Neural cell (in vitro differentiated cells): Measurements from ENCODE around the gene ZBTB5. TPM values are rescaled to one million over a fixed set of nuclear protein-coding genes. Genes with fewer than 3 reads are reported as not detected.

Experiments
- H2AFZ ChIP-seq: fragments of 200-600, 300-800 bp; sonication (generic), shearing (Covaris generic); 2 replicates; pipeline ENCODE4 v1.6.0; 2014; ENCODE audit warnings: low read depth, mild to moderate bottlenecking, antibody characterized with exemption, low read length, moderate library complexity
- H3F3A ChIP-seq: fragments of 200-600 bp; shearing (Covaris generic); 2 replicates; pipeline ENCODE4 v1.6.1; 2016; ENCODE audit warnings: mild to moderate bottlenecking, moderate library complexity, mixed read lengths, antibody characterized with exemption, low read length; ENCODE audit not compliant: insufficient read depth, poor library complexity, severe bottlenecking
- H3K27ac ChIP-seq: fragments of 200-600, 300-800 bp; sonication (generic), shearing (Covaris generic); 2 replicates; pipeline ENCODE4 v1.5.1; 2014; ENCODE audit warnings: mild to moderate bottlenecking, low read length, moderate library complexity
- H3K27me3 ChIP-seq: fragments of 300-800, 200-600 bp; sonication (generic), shearing (Covaris generic); 2 replicates; pipeline ENCODE4 v1.6.0; 2014; ENCODE audit warnings: mild to moderate bottlenecking, low read depth, low read length, moderate library complexity; ENCODE audit not compliant: insufficient read depth
- H3K36me3 ChIP-seq: fragments of 300-800, 200-600 bp; sonication (generic), shearing (Covaris generic); 2 replicates; pipeline ENCODE4 v1.5.1; 2014; ENCODE audit warnings: mild to moderate bottlenecking, antibody characterized with exemption, low read length, moderate library complexity; ENCODE audit not compliant: insufficient read depth
- H3K4me2 ChIP-seq: fragments of 300-800, 200-600 bp; sonication (generic), shearing (Covaris generic); 2 replicates; pipeline ENCODE4 v1.6.0; 2014; ENCODE audit warnings: mild to moderate bottlenecking, low read length
- H3K4me3 ChIP-seq: fragments of 300-800, 200-600 bp; sonication (generic), shearing (Covaris generic); 2 replicates; pipeline ENCODE4 v1.5.1; 2014; ENCODE audit warnings: mild to moderate bottlenecking, low read length, moderate library complexity
- H3K79me2 ChIP-seq: fragments of 200-600 bp; shearing (Covaris generic); replicated peaks from 2 replicates; pipeline ENCODE4 v1.6.0; 2014; ENCODE audit warnings: mild to moderate bottlenecking, low read length, moderate library complexity; ENCODE audit not compliant: insufficient read depth
- H3K9ac ChIP-seq: fragments of 300-800, 200-600 bp; sonication (generic), shearing (Covaris generic); 2 replicates; pipeline ENCODE4 v1.6.1; 2016; ENCODE audit warnings: mild to moderate bottlenecking, low read length, mixed read lengths
- H3K9me2 ChIP-seq: fragments of 200-600 bp; shearing (Covaris generic); 2 replicates; pipeline ENCODE4 v1.6.1; 2016; ENCODE audit warnings: mild to moderate bottlenecking, low read length, mixed read lengths; ENCODE audit not compliant: insufficient read depth
- H3K9me3 ChIP-seq: fragments of 200-600, 300-800 bp; sonication (generic), shearing (Covaris generic); 2 replicates; pipeline ENCODE4 v1.6.1; 2016; ENCODE audit warnings: mild to moderate bottlenecking, mixed run types, low read length, moderate library complexity, mixed read lengths
- H4K20me1 ChIP-seq: fragments of 200-600 bp; shearing (Covaris generic); 2 replicates; pipeline ENCODE4 v1.6.1; 2016; ENCODE audit warnings: mild to moderate bottlenecking, mixed run types; ENCODE audit not compliant: insufficient read depth
- CTCF ChIP-seq: fragments of 450-650 bp; IDR thresholded peaks from 2 replicates; pipeline ENCODE4 v1.5.1; 2014; ENCODE audit warnings: antibody characterized with exemption, mild to moderate bottlenecking, moderate library complexity; ENCODE audit not compliant: poor library complexity, severe bottlenecking
- EP300 ChIP-seq: fragments of 450-650 bp; conservative IDR thresholded peaks from 2 replicates; pipeline ENCODE4 v1.6.1; 2014; ENCODE audit warnings: antibody characterized with exemption, mild to moderate bottlenecking, moderate library complexity; ENCODE audit not compliant: poor library complexity, severe bottlenecking
- EZH2 ChIP-seq: fragments of 200-600, 300-800 bp; shearing (Covaris generic), sonication (generic); IDR thresholded peaks from 2 replicates; pipeline ENCODE4 v1.6.1; 2014; ENCODE audit warnings: antibody characterized with exemption, low read length, borderline replicate concordance, mild to moderate bottlenecking; ENCODE audit not compliant: insufficient read depth, poor library complexity, severe bottlenecking
- MXI1 ChIP-seq: fragments of 450-650 bp; conservative IDR thresholded peaks from 2 replicates; pipeline ENCODE4 v1.6.1; 2014; ENCODE audit warnings: antibody characterized with exemption, mild to moderate bottlenecking; ENCODE audit not compliant: poor library complexity, severe bottlenecking
- POLR2AphosphoS5 ChIP-seq: IDR thresholded peaks from 2 replicates; pipeline ENCODE4 v1.6.1; 2012
- RAD21 ChIP-seq: fragments of 450-650 bp; conservative IDR thresholded peaks from 2 replicates; pipeline ENCODE4 v1.6.1; 2014; ENCODE audit warnings: antibody characterized with exemption, mild to moderate bottlenecking, moderate library complexity
- REST ChIP-seq: IDR thresholded peaks from 2 replicates; pipeline ENCODE4 v1.6.1; 2012; ENCODE audit warnings: borderline replicate concordance
- SMC3 ChIP-seq: fragments of 450-650 bp; conservative IDR thresholded peaks from 2 replicates; pipeline ENCODE4 v1.6.1; 2014; ENCODE audit warnings: antibody characterized with exemption, mild to moderate bottlenecking, moderate library complexity; ENCODE audit not compliant: poor library complexity
- TAF1 ChIP-seq: IDR thresholded peaks from 2 replicates; pipeline ENCODE4 v1.6.1; 2012; ENCODE audit warnings: low read depth
- polyA plus RNA-seq: library from polyadenylated mRNA; depleted of rRNA; stranded (reverse); fragments of >200 nt; gene quantifications from 2 replicates; pipeline ENCODE4 v1.2.3, GENCODE V29; 2014

The ZBTB5 gene
- polyA plus RNA-seq, 1 donor from 2014 or later: 21.0 TPM

GRCh38 chr9:37445832-37446231 is 19.4 kb downstream of the ZBTB5 start:
- no peak overlapping the region for H3K27ac ChIP-seq
- no peak overlapping the region for H3K9ac ChIP-seq
- H3F3A ChIP-seq: no peaks in the 10 kb centered on the region
- no peak overlapping the region for H3K4me3 ChIP-seq
- no peaks in the 10 kb centered on the region for H4K20me1 ChIP-seq
- TF ChIP-seq EZH2 (no peak), RAD21 (no peak), EP300 (no peak), MXI1 (no peak), CTCF (no peak), REST (no peak), SMC3 (no peak), POLR2AphosphoS5 (no peak), TAF1 (no peak)
- H3K36me3 ChIP-seq: no peaks in the 10 kb centered on the region
- no peak overlapping the region for H3K4me2 ChIP-seq
- H3K9me3 ChIP-seq: no peaks in the 10 kb centered on the region
- no peaks in the 10 kb centered on the region for H3K9me2 ChIP-seq
- H2AFZ ChIP-seq: no peak overlapping the region
- peaks cover 9% of the 10 kb centered on the region for H3K79me2 ChIP-seq
- H3K27me3 ChIP-seq: no peaks in the 10 kb centered on the region

- Histone ChIP-seq H3K9me3 (no peaks in the 10 kb centered on the region), H3K9me2 (no peaks in the 10 kb centered on the region), H3K36me3 (no peaks in the 10 kb centered on the region), H3F3A (no peaks in the 10 kb centered on the region), H3K27ac (no peak overlapping the region), H3K9ac (no peak overlapping the region), H3K27me3 (no peaks in the 10 kb centered on the region), H2AFZ (no peak overlapping the region), H3K4me3 (no peak overlapping the region), H4K20me1 (no peaks in the 10 kb centered on the region), H3K4me2 (no peak overlapping the region), H3K79me2 (peaks cover 9% of the 10 kb centered on the region)
- TF ChIP-seq TAF1: no peak
- no peak for TF ChIP-seq CTCF
- TF ChIP-seq POLR2AphosphoS5: no peak
- no peak for TF ChIP-seq EZH2
- no peak for TF ChIP-seq MXI1
- TF ChIP-seq EP300: no peak
- no peak for TF ChIP-seq SMC3
- TF ChIP-seq RAD21: no peak
- no peak for TF ChIP-seq REST
Observed at GRCh38 chr9:37444890-37445289, 20.4 kb downstream of the ZBTB5 start.
